Frontal cortex (tissue), 4 donors: ENCODE data around the gene CHST8. TPM values are rescaled to one million over a fixed set of nuclear protein-coding genes. Genes with fewer than 3 reads are reported as not detected.

Experiments
- DNase-seq, 2 donors: peaks; one replicate each; pipeline ENCODE4 v3.0.0; 2012; ENCODE audit warnings: low spot score in 2 of 2
- FAIRE-seq: peaks from 2 replicates; lab custom pipeline; 2012; peaks lifted over from hg19 to GRCh38; lab: Jason Lieb, UNC
- total RNA-seq: library from RNA; depleted of rRNA; stranded (reverse); fragments of >200 nt; gene quantifications from one replicate; pipeline ENCODE4 v1.2.3, GENCODE V29; 2014
- donor health status: control.
- donor health status: control.
- donor health status: control.

The CHST8 gene
- total RNA-seq, 1 donor from 2014 or later = 5.3 TPM

DNA sequence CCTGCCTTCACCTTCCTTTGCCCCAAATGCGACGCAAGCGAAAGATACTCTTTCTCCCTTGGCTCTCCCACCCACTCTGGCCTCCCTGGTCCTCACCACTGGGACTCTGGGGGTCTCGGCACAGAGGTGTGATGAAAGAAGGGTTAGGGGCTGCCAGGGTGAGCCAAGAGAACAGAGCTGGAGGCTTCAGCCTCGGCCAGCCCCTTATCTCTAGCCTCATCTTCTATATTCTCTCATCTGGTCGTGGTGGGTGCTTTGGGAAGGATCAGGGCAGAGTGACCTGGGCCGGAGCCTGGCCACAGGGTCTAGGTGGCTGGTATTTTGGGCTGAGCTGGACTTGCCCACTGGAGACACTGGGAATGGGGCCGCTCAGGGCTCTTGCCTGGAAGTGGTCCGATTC lies 103.8 kb downstream of the CHST8 start:
- FAIRE-seq (no peak), DNase-seq (no peak)

DNA sequence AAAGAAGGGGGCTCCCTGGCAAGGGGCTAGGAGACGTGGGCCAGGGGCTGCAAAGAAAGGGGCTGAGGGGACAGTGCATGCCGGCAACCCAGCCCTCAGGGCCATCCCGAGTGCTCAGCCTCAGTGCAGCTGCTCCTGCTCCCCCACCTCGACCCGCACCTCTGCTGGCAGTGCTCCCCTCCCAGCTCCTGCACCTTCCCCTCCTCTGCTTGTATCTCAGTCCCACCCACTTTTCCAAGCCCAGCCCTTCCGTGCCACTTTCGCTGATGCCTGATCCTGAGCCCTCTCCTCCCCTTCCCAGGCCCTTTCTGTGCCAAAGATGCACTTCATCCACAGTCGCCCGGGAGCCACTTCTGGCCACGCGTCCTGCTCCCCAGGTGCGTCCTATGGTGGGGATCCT lies 105.0 kb downstream of the CHST8 start:
- DNase-seq (no peak), FAIRE-seq (no peak)

DNA sequence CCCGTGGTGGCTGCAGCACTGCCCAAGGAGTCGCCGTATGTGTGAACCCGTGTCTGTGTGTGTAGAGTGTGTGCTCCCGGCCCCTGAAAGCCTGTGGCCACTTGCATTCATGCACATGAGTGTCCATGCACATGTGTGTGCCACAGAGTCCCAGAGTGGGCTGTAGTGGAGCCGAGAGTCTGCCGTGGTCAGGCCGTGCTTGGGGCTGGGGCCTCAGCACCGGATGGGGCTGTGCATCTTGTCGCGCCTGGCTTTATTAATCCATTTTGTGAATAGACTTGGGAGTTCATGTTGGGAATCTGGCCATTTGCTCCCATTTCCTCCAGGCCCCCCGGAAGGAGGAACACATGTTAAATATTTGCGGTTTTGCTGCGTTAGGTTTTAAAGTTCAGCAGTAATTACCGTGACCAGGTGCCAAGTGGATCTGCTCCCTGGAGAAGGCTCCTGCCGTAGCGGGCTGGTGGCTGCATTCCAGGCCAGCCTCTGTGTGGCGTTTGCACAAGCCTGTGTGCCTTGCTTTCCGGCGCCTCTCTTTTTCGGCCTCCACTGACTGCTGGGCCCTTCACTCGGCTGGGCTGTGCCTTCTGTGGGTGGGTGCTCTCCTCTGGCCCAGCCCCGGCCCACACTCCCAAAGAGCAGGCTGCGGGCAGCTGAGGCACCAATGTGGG lies 105.7 kb downstream of the CHST8 start:
- FAIRE-seq = no peak

DNA sequence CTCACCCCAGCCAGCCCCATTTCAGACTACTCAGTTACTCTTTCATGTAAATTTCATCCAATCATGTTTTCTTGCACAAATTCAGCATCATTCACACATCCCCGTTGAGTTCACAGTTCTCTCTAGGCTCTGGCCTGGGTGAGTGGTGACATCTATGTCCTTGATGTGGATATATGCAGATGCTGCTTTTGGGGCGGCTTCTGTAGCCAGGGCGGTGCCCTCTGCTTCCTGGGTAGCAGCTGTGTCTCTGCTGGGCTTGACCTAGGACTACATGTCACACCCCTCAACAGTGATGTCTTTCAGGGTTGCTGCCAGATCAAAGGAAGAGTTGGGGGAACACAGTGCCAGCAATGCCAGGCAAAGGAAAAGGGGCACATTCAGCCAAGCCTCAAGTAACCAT lies 106.4 kb downstream of the CHST8 start:
- DNase-seq = no peak
- FAIRE-seq = no peak

More for the DNA sequence above, 105.7 kb downstream of the CHST8 start:
- no peak for DNase-seq

DNA sequence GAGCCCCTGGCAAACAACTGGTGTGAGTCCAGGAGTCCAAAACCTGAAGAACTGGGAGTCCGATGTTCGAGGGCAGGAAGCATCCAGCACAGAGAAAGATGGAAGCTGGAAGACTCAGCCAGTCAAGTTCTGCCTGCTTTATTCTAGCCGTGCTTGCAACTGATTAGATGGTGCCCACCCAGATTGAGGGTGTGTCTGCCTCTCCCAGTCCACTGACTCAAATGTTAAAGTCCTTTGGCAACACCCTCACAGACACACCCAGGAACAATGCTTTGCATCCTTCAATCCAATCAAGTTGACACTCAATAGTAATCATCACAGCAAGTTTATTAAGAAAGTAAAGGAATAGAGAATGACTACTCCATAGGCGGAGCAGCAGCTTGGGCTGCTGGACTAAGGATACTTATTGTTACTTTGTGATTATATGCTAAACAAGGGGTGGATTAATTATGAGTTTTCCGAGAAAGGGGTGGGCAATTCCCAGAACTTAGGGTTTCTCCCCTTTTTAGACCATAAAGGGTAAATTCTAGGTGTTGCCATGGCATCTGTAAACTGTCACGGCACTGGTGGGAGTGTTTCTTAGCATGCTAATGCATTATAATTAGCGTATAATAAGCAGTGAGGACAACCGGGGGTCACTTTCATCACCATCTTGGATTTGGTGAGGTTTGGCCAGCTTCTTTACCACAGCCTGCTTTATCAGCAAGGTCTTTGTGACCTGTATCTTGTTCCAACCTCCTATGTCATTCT lies 109.3 kb downstream of the CHST8 start:
- FAIRE-seq = no peak
- DNase-seq = no peak

DNA sequence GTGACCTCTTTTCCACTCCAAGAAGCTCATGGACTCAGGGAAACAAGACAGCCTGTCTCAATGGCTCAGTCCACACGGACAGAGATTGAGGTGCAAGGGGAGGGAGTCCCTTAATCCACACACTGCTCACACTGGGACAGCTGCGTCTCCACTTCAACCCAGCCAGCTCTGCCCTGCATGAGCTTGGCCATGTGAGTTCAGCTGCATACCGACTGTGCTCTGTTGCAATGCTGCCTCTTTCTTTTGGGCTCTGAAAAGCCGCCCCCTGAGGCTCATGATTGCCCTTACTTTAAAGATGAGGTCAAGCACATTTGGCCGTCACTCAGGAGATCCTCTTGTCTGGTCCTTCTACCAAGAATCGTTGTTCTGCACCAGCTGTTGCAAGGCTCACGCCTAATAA lies 110.1 kb downstream of the CHST8 start:
- no peak for FAIRE-seq
- no peak for DNase-seq

DNA sequence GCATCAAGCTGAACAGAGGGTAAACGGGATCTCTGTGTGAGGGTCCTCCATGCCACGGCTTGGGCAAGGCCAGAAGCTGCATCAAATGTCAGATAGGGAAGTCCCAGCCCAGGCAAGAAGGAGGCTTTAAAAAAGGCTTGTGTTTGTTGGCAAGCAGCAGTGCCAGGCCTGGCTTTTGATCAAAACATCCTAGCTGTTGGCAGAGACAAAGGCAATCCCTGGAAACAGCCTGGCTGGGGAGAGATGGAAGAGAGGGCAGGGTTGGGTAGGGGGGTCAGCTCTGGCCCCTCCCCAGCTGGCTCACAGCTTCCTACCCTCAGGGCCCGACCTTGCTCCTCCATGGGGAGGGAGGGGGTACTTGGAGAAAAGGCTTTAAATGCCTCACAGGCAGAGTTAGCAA lies 113.2 kb downstream of the CHST8 start:
- no peak for FAIRE-seq
- DNase-seq = no peak

DNA sequence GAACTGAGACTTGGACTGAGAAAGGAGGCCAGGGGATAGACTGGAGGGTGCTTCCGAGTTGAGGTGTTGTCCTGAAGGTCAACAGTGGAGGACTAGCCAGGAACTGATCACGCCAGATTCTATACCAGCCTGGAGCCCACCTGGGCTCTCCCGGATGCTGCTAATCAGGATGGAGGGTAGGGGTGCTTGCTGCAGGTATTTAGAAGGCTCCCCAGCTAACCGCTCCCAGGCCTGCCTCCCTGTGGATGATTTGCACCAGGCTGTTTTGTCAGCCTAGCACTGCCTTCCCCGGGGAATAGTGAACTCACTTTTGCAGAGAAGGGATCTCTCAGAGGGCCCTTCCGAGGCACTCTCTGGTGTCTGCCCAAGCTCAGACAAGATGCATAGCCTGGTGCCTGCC lies 114.4 kb downstream of the CHST8 start:
- FAIRE-seq = no peak

DNA sequence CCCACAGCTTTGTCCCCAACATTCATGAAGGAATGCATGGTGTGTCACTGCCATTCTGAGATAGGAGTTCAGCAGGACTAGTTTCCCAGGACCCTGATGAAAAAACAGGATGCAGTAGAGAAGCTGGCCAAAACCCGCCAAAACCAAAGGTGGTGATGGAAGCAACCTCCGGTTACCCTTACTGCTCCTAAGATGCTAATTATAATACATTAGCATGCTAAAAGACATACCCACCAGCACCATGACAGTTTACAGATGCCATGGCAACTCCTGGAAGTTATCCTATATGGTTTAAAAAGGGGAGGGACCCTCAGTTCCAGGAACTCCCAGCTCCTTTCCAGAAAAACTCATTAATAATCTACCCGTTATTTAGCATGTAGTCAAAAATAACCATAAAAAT lies 115.0 kb downstream of the CHST8 start:
- FAIRE-seq = no peak
- no peak for DNase-seq

More for the DNA sequence above, 114.4 kb downstream of the CHST8 start:
- DNase-seq = no peak

DNA sequence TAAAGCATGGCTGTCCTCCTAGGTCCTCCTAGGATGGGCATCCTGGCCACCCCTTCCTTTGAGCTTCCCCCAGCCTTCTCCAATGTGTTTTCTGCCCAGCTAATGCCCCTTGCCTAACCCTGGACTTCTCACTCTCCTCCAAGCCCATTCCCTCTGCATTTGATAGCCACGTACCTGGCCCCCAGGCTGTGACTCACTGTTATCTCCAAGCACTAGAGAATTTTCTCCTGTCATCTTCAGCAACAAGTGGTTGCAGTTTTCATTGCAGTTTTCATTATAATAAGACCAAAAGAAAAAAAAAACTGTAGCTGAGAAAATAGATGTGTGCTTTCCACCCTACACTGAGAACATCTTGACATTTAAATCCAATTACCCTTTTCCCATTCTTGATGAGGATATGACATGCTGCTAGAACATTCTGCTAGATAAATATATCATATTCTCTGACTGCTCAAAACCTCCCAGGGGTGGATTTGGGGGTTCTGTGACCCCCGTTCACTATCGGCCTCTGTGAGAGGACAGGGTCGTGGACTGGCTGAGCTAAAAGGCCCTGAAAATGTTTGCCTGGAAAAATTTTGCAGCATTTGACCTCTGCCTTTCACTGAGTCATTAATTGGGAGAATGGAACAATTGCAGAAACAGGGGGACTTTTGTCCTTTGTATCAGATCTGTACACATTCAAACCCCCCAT lies 116.1 kb downstream of the CHST8 start:
- DNase-seq (no peak), FAIRE-seq (no peak)

DNA sequence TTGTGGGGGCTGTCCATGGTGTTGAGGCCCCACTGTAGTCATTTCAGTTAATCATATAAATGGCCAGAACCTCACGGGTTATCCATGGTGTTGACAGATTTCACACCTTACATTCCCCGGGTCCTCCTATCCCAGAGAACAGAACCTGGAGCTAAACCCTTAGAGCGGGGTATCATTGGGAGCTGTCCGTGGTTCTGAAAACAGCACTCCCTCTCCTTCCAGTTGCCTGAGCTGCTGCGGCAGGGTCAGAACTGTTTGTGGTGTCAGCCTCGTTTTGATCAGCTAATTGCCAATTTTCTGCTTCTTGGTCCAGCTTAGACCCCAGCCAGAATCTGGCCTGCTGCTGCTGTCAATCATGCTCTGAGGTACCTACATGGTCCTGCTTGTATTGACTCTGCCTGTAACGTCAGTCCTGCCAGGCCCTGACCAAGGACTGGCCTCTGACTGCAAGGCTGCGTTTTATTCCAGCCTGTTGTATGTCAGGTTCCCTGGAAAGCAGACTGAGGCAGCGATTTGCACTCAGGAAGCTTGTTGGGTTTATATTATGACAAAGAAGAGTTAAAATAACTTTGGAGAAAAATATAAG lies 119.2 kb downstream of the CHST8 start:
- FAIRE-seq (no peak), DNase-seq (no peak)

DNA sequence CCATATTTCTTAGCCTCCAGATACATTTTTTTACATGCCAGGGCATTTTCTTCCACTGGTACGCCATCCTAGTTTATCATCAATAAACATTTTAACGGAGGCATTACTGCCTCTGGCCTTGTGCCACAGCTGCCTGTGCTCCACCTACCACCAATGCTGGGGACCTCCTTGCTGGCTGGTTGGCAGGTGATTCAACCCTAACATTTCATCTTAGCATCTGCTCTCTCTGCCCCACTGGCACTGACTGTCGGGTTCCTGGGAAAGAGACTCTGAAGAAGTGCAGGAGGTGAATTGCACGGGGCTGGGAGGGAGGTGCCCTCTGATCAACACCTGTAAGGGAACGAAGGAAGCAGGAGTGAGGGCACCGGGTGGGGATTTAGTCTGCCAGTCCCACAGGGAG lies 123.5 kb downstream of the CHST8 start:
- no peak for DNase-seq
- no peak for FAIRE-seq

DNA sequence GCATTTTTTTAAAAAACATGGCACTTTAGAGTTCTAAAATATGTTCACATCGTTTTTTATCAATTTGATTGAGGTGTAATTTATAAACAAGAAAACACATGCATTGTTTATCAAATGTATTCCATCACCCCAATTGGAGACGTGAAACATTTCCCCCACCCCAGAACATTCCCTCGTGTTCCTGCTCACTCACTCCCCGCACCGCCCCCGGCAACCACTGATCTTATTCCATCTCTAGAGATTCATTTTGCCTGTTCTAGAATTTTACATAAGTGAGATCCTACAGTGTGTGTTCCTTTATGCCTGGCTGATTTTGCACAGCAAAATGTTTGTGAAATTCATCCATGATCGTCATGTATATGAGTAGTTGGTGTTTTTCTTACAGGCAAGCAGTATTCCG lies 124.4 kb downstream of the CHST8 start:
- DNase-seq (no peak), FAIRE-seq (no peak)

DNA sequence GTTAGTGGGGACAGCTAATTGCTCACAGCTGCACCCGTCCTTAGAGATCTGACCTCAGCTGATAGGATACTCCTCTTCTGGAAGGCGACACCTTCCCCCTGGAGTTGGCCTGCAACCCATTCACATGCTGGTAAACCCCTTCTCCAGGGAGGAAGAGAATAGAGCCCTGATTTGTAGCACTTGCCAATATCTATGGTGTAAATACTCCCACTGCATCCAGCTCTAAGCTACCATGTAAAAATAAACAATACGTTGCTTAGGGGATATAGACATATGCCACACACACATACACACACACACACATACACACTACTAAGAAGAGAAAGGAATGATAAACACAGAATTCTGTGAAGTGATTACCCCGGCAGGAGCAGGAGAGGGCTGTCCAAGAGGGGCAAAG lies 125.5 kb downstream of the CHST8 start:
- FAIRE-seq (no peak), DNase-seq (no peak)

DNA sequence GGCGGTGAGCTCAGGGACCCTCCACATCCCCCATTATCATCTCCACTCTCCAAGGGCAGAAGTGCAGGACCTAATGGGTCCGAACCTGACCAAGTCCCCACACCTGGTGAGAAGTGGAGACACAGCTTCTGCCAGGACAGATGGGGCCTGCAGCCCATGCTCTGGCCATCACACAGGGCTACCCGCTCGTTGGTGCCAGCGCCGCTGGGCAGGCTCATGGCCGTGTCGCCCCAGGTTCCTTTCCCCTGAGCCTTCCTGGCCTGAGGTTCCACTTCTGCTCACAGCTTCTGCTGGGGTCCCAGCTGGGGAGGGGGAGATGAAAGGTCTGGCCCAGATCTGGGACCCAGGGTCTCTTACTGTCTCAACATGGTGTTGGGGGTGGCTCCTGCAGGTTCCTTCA lies 126.5 kb downstream of the CHST8 start:
- FAIRE-seq (no peak), DNase-seq (no peak)

DNA sequence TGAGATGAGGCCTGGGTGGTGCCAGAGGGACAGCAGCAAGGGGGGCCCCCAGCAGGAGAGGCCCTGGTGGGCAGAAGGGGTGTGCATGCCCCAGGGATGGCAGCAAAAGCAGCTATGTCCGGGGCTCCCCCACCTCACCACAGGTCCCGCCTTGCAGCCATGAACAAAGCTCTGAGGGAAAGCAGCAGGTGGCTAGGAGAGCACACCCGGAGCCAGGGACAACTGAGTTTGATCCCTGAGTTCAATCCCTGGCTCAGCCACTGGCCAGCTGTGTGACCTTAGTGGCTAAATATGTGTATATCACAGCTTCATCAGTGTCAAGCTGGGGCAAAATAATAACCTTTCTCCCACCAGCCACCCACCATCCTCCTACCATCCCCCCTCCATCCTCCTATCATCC lies 127.3 kb downstream of the CHST8 start:
- DNase-seq = no peak
- FAIRE-seq = no peak

DNA sequence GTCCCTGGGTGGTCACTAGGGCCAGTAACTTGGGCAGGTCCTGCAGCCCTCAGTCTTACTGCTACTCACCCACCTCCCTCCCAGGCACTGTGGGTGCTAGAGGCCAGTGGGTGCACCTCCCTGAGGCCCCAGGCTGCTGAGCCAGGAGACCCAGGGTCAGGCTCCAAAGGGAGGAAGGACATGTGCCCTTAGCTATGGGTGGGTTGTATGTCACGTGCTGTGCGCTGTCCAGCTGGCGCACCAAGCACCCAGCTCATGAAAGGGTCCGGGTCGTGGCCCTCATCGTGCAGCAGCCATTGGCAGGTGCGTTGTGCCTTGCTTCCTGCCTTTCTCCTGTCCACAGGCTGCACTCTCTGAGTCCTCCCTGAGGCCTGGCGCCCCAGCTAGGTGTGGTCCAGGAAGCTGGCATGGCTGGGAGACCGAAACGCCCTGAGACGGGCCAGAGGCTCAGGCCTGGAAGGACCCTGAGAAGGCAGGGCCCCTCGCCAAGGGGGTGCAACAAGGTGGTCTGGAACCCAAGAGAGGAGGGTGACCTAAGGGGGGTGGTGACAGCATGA lies 127.9 kb downstream of the CHST8 start:
- DNase-seq = no peak
- no peak for FAIRE-seq

DNA sequence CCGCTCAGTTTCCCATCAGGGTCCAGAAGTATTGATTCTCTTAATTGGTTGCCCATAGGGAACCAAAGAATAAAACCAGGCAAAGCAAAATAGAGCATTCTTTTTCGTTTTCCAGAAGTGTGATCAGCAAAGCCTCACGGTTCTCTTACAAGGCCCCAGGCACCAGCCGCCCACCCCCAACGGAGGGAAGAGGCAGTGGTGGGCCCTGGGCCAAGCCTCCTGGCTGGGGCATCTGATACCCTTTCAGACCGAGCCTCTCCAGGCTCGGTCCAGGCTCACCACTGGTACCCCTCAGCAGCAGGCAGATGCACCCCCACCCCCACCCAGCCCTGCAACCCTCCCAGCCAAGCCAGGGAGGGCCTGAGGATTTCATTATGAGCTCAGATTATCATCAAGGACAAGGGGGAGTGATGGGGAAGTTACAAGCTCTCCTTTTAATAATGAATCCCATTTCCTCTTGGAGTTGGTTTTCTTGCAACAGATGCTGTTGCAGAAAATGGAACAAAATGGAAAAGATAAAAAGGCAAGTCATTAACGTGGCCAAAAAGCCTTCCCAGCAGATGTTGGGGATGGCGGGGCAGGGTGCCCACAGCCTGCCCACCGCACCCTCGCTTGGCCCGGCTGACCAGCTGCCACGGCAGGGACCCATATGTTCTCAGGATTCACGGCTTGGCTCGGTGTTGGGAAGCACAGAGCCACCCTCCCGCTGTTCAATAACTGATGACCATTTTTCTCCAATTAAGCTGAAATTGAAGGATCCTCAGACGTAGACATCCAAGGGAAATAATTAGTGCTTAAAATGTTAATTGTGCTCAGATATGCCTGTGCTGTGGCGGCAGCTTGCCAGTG lies 129.1 kb downstream of the CHST8 start:
- no peak for FAIRE-seq
- DNase-seq = no peak

DNA sequence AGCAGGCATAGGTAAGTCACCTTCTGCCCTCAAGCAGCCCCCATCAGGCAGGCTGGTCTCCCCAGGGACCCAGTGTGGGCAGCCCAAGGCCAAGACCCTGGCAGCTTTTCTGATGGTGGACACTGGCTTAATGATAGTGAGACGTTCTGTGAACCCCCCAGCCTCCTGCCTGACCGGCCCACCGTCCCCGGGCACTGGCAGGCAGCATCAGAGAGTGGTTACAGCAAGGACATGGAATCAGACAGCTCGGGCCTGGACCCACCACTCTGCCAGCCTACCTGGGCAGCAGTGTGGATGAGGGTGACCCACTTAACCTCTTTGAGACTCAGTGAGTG lies 129.7 kb downstream of the CHST8 start:
- no peak for FAIRE-seq
- no peak for DNase-seq
